Osteocyte (in vitro differentiated cells): ENCODE data around the gene ZDHHC24. TPM values are rescaled to one million over a fixed set of nuclear protein-coding genes. Genes with fewer than 3 reads are reported as not detected.
A peak's percentile ranks its signal among the peaks of the same experiment; 100 is the strongest.

Experiments used
- DNase-seq: peaks from one replicate; pipeline ENCODE4 v3.0.0; 2021; ENCODE audit warnings: mixed read lengths; ENCODE audit not compliant: unreplicated experiment; ENCODE audit errors: extremely low spot score
- H3K27ac Mint-ChIP-seq: one replicate; pipeline ENCODE4 v1.8.0; 2021; ENCODE audit warnings: mild to moderate bottlenecking, mixed read lengths; ENCODE audit not compliant: unreplicated experiment
- H3K27me3 Mint-ChIP-seq: one replicate; pipeline ENCODE4 v1.8.0; 2021; ENCODE audit warnings: mixed read lengths; ENCODE audit not compliant: unreplicated experiment
- H3K36me3 Mint-ChIP-seq: one replicate; pipeline ENCODE4 v1.8.0; 2021; ENCODE audit warnings: mixed read lengths; ENCODE audit not compliant: unreplicated experiment
- H3K4me1 Mint-ChIP-seq: one replicate; pipeline ENCODE4 v1.8.0; 2021; ENCODE audit warnings: mixed read lengths; ENCODE audit not compliant: unreplicated experiment
- H3K4me3 Mint-ChIP-seq: one replicate; pipeline ENCODE4 v1.8.0; 2021; ENCODE audit warnings: mild to moderate bottlenecking, moderate library complexity, mixed read lengths; ENCODE audit not compliant: unreplicated experiment
- H3K9me3 Mint-ChIP-seq: one replicate; pipeline ENCODE4 v1.8.0; 2021; ENCODE audit warnings: mixed read lengths; ENCODE audit not compliant: unreplicated experiment
- CTCF ChIP-seq: fragments of 200-600 bp; sonication (generic); IDR thresholded peaks from 2 replicates; pipeline ENCODE4 v1.5.0; 2021; ENCODE audit warnings: antibody characterized with exemption, mild to moderate bottlenecking, moderate library complexity
- total RNA-seq: library from RNA; stranded (reverse); gene quantifications from 2 replicates; pipeline ENCODE4 v1.2.1, GENCODE V29; 2021

ZDHHC24 gene
- total RNA-seq, 1 donor from 2014 or later = 16.6 TPM

GRCh38 chr11:66494935-66495334, 50.9 kb downstream of the ZDHHC24 start:
- Mint-ChIP-seq H3K4me1 (no peaks in the 10 kb centered on the region), H3K36me3 (peaks cover 13% of the 10 kb centered on the region), H3K9me3 (no peaks in the 10 kb centered on the region), H3K27me3 (no peaks in the 10 kb centered on the region), H3K27ac (no peak overlapping the region), H3K4me3 (no peak overlapping the region)
- no peak for TF ChIP-seq CTCF
- DNase-seq = no peak

- Mint-ChIP-seq H3K27me3 (no peaks in the 10 kb centered on the region), H3K4me1 (no peaks in the 10 kb centered on the region), H3K9me3 (no peaks in the 10 kb centered on the region), H3K27ac (no peak overlapping the region), H3K4me3 (no peak overlapping the region), H3K36me3 (peaks cover 13% of the 10 kb centered on the region)
- DNase-seq = no peak
- TF ChIP-seq CTCF = no peak
Measured at GRCh38 chr11:66494458-66494857, 51.4 kb downstream of the ZDHHC24 start.

- H3K27ac Mint-ChIP-seq = no peak overlapping the region
- peaks cover 14% of the 10 kb centered on the region for H3K36me3 Mint-ChIP-seq
- no peak for DNase-seq
- no peak overlapping the region for H3K4me3 Mint-ChIP-seq
- no peaks in the 10 kb centered on the region for H3K27me3 Mint-ChIP-seq
- TF ChIP-seq CTCF = no peak
- H3K4me1 Mint-ChIP-seq = no peaks in the 10 kb centered on the region
- no peaks in the 10 kb centered on the region for H3K9me3 Mint-ChIP-seq
Measured at GRCh38 chr11:66493130-66493529, 52.7 kb downstream of the ZDHHC24 start.

GRCh38 chr11:66492161-66492865, 53.5 kb downstream of the ZDHHC24 start:
- no peak for DNase-seq
- H3K36me3 Mint-ChIP-seq = peaks cover 14% of the 10 kb centered on the region
- no peak overlapping the region for H3K27ac Mint-ChIP-seq
- no peaks in the 10 kb centered on the region for H3K9me3 Mint-ChIP-seq
- no peak for TF ChIP-seq CTCF
- H3K27me3 Mint-ChIP-seq = no peaks in the 10 kb centered on the region
- H3K4me3 Mint-ChIP-seq = no peak overlapping the region
- no peaks in the 10 kb centered on the region for H3K4me1 Mint-ChIP-seq

GRCh38 chr11:66491315-66491935, 54.4 kb downstream of the ZDHHC24 start:
- H3K4me1 Mint-ChIP-seq = no peaks in the 10 kb centered on the region
- H3K27me3 Mint-ChIP-seq = no peaks in the 10 kb centered on the region
- H3K27ac Mint-ChIP-seq = no peak overlapping the region
- no peak for DNase-seq
- H3K9me3 Mint-ChIP-seq = no peaks in the 10 kb centered on the region
- peaks cover 10% of the 10 kb centered on the region for H3K36me3 Mint-ChIP-seq
- peak; percentile 46 for TF ChIP-seq CTCF
- no peak overlapping the region for H3K4me3 Mint-ChIP-seq
